HG02884 (cell line): ENCODE results near the gene PSTK.

Experiments
- ATAC-seq: cut with Tn5 transposase; IDR thresholded peaks from one replicate; pipeline ENCODE4 v1.9.1; 2021; ENCODE audit warnings: mild to moderate bottlenecking, moderate library complexity; ENCODE audit not compliant: unreplicated experiment

PSTK gene

DNA sequence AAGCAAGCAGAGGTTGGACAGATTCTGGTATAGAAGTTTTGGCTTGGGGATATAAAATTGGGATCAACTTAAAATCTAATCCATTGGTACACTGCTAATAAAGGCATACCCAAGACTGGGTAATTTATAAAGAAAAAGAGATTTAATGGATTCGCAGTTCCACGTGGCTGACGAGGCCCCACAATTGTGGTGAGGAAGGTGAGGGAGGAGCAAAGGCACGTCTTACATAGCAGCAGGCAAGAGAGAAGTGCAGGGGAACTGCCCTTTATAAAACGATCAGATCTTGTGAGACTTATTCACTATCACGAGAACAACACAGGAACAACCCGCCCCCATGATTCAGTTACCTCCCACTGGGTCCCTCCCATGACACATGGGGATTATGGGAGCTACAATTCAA lies 38.3 kb downstream of the PSTK start:
- ATAC-seq, result no peak

DNA sequence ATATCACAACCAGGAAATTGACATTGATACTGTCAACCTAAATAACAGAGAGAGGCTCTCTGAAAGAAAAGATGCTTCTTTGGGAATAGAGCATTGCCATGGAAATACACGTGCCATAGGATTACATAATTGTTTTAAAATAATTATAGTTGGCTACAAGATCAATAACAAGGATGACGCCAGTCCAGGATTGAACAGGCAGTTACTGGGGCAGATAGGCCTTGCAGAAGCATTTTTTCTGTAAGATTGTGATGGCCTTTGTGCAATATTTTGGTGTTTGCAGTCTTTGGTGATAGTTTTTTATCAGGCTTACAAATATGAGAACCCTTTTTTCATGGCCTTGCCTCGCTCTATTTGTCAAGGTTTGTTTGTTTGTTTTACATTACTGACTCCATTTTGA lies 39.1 kb downstream of the PSTK start:
- ATAC-seq, result no peak

DNA sequence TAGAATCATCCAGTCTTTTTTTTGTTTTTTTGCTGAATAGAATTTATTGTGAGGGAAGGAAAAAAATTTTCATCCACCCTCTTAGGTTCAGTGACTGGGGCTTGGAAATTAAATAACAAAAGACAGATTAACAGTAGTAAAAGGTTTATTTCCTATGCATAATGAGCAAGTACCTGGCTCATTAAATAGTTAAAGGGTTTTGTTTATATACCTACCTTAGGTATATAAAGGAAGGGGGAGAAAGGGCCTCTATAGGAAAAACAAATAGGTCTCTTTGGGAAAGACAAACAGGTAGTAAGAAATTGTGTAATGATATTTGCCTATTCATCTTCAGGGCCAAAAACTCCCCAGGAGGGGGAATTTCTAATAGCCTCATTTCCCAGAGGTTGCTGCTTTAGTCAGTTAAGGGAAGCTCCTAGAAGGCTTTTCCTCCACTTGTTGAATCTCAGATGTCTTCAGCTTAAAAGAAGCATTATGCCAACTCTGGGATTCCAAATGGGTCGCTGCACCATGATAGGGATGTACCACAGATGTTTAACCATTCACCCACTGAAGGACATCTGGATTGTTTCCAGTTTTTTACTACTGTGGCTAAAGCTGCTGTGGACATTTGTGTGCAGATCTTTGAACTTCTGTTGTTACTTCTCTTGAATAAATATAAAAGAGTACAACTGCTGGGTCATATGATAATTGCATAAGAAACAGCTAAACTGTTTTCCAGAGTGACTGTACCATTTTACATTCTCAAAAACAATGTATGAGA lies 39.9 kb downstream of the PSTK start:
- no peak for ATAC-seq

DNA sequence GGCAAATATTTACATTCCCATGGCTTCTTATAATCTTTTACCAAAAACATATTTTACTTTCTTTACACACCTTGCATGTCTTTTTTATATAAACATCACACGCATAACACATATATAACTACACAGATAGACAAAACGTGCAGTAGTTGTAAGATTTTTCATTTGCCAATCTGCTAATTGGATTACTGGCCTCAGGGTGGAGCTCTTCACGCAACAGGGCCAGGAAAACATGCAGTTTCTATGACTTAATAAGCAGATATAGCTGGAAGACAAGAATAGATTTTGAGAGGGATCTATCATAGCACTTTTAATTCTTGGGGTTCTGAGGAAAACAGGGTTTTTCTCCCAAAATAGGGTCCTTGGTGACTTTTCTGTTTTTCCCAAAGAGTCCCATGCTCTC lies 41.3 kb downstream of the PSTK start:
- no peak for ATAC-seq

DNA sequence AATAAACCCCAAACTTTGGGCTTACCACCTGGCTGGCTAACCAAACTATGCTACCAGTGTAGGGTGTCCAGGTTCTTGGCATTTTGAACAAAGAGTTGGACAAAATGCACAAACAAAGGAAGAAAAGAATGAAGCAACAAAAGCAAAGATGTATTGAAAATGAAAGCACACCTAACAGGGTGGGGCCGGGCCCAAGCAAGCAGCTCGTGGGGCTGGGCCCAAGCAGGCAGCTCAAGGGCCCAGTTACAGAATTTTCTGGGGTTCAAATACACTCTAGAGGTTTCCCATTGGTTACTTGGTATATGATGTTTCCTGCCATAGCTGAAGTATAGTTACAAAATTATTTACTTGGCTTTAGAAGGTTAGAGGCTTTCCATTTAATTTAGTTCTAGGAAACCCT lies 44.3 kb downstream of the PSTK start:
- no peak for ATAC-seq

DNA sequence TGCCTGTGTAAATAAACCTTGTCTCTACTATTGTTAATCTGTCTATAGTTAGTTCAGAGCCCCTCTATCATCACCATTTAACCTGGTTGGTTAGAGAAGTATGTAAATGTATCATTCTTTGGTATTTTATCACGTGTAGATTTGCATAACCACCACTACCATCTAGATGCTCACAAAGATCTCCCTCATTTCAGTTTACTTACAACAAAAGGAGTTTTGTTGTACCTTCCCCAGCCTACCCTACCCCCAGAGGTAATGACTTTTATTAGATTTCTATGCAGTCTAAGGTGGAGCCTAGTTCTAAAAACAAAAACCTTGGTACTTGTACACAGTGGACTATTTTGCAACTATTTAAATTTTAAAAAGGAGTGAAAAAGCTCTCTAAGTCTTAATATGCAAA lies 46.1 kb downstream of the PSTK start:
- no peak for ATAC-seq

DNA sequence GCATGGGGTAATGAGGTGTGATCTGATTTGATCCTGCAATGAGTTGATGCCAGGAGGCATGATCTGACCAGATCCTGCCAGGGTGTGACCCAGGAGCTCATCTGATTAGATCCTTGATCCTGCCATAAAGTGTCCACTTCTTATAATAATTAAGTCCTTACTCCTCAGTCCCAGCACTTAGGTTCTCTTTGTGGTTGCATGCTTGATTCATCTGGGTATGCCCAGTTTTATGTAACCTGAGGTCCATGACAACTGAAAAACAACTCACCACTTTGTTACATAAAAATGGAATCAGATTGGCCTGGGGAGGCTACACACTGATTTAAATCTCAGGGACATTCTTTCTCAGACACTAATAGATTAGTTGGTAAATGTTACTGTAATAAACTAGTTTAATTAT lies 47.7 kb downstream of the PSTK start:
- no peak for ATAC-seq

DNA sequence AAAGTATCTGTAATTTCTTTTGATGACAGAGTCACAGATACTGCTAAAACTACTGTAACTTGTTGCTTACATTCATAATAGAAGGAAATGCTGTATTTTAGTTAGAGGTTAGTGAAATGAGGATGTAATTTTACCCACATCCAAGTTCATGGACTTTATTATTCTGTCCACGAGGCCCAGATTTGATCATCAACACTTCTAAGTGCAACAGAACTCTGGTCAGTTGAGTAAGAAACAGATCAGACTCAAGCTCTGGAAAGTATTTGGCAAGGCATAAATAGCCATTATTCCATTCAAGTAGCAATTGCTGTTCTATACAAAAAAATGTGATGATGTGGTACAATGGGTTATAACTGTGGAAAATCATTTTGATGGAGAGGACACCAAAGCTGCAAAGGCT lies 50.9 kb downstream of the PSTK start:
- no peak for ATAC-seq

DNA sequence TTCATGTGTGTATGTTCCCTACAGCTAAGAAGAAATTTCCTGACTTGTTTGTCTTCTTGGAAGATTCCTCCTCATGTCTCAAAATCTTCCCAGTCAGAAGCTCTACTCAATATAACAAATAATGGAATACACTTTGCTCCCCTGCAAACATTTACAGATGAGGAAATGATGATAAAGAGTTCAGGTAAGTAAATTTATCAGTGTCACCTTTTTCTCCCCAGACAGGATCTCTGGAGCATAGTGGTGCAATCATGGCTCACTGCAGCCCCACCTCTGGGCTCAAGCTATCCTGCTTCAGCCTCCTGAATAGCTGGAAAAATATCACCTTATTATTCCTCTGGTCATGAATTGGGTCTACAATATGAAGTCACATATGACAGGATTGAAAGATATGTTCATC lies 54.1 kb downstream of the PSTK start:
- ATAC-seq, result no peak

DNA sequence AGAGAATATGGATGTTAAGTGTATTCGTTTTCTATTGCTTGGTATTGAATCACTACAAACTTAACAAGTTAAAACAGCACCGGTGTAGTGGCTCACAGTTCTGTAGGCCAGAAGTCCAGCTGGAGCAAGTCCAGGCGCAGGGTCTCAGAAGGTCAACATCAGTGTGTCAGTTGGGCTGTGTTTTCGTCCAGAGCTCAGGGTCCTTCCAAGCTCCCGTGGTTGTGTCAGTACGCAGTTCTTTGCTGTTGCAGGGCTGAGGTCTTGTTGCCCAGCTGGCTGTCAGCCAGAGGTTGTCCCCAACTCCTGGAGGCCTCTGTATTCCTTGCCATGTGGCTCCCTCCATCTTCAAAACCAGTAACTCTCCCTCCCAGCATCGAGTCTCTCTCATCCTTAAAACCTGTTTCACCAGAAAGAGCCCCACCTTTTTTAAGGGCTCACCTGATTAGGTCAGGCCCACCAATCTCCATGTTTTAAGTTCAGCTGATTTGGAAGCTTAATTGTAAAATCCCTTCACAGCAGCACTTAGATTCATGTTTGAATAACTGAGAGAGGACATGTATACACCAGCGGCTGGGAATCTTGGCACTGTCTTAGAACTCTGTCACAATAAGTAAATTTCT lies 55.4 kb downstream of the PSTK start:
- ATAC-seq, result no peak

DNA sequence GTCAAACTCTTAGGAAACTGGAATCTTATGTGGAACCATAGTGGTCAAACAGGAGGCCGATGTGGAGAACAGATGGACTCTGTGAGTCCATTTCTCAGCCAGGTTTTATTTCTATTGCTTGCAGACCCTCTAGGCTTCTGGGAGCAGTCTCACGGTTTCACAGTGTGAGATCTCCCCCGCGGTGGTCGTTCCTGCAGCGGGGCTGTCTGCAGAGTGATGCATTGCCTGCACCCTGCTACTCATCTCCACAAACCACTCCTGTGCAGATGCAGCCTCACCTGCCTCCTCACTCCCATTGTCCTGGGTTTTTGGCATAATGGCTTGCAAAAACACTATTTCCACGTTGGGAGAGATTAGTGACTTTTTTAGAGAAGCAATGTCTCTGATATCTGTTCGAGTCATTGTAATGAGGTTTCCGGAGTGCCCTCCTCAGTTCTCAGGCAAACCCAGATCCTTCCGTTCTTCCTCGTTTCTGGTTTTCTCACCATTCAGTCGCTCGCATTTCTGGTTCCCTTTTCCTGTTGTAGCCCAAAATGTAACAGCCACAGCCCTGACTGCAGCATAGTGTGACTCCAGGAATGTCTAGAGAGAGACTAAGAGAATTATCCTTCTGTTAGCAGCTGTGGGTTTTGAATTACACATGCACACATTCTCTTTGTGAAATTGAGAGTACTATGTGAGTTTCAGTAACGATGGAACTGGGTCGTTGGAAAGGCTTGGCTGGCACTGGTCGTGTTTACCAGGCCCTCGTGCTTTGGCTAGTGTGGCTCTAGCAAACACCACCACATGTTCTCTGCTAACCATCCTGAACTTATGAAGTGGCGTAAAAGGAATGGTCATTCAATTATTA lies 58.8 kb downstream of the PSTK start:
- ATAC-seq, result no peak

DNA sequence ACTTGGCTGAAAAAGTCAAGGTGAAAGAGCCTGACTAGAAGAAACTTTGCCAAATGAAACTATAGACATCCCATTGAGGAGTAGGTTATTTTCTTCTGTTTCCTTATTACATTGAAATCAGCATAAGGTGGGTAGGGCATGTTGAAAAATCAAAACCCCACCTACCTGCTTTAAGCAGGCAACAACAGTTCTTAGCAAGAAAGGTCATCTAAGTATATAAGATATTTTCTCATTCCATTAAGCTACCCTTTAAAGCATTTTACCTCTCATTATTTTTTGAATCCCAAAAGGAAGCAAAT lies 59.4 kb downstream of the PSTK start:
- ATAC-seq, result no peak
